ENCODE results near the gene BCL6. TPM values are rescaled to one million over a fixed set of nuclear protein-coding genes. Genes with fewer than 3 reads are reported as not detected.

The BCL6 gene
- total and polyA plus RNA-seq, 9 of the 15 experiments (the other 6 are each of a cell fraction or from before 2014, with no cell fraction given) = 0.08 to 3.5 (median 1.6) TPM

GRCh38 chr3:187742351-187743171, 2.7 kb downstream of the BCL6 start:
- DNase-seq (ENCODE audit: extremely low read depth in 1 of 4, low spot score in 3 of 4) = peak in 2 of 4 experiments; percentile 17 to 32
- Histone ChIP-seq H3K4me2 (ENCODE audit: insufficient read depth, low read length) (peak overlapping the region; percentile 52), H3K9me1 (ENCODE audit: control insufficient read depth, insufficient read depth, low read length) (no peaks in the 10 kb centered on the region), H3K36me3 (ENCODE audit: control insufficient read depth, insufficient read depth, low read length) (no peaks in the 10 kb centered on the region), H3K9me3 (replicated peaks; ENCODE audit: control insufficient read depth, insufficient read depth, low read depth, low read length) (no peaks in the 10 kb centered on the region), H2AFZ (ENCODE audit: low read depth, low read length) (peak overlapping the region; percentile 43), H3K27me3 (ENCODE audit: control insufficient read depth in 2 of 2, insufficient read depth in 2 of 2, low read length in 2 of 2) (peaks cover 0 to 8% of the 10 kb centered on the region in 2 experiments; a peak in 1 of 5 replicates), H3K27ac (ENCODE audit: extremely low read depth, low read depth, low read length) (peak overlapping the region; percentile 95), H3K4me1 (replicated peaks in 1 of 2; ENCODE audit: control insufficient read depth in 2 of 2, insufficient read depth in 2 of 2, low read length in 2 of 2) (peaks cover 42 to 46% of the 10 kb centered on the region in 2 experiments), H4K20me1 (replicated peaks; ENCODE audit: control insufficient read depth, insufficient read depth, low read length) (peaks cover 16% of the 10 kb centered on the region; the same call in 1 of the 2 replicates), H3K9ac (ENCODE audit: insufficient read depth in 1 of 2, low read depth in 2 of 2, low read length in 2 of 2) (peak overlapping the region in 1 of 2 experiments; percentile 38; a peak in 2 of 4 replicates), H3K4me3 (peak overlapping the region; percentile 87), H3K79me2 (ENCODE audit: control insufficient read depth, insufficient read depth, low read length) (peaks cover 47% of the 10 kb centered on the region)
- BruUV-seq (replicated peaks) = no TSS peak
- POLR2A ChIA-PET = interaction anchor here (0.6 to 1.5 kb wide), 4 partner anchors 14 to 556 kb away, joined by 3 read pairs; no protein-coding TSS in a partner anchor
- FAIRE-seq = no peak
- no peak for ATAC-seq
- WGBS (ENCODE audit: insufficient coverage, low coverage, missing lambda C conversion rate) = 28% methylated on average over 13 of the region's 13 CpGs
- no peak for TF ChIP-seq PBX2 (CRISPR knock-in tag; IDR thresholded peaks at IDR 0.05; ENCODE audit: low read depth)
- TF ChIP-seq PBX2 (tag; conservative IDR thresholded peaks at IDR 0.05; ENCODE audit: low read depth) = peak; percentile 18; the same call in 1 of the 2 replicates
- TF ChIP-seq ATF1 (CRISPR knock-in tag; IDR thresholded peaks at IDR 0.05) = no peak
- 0 out of 2 replicates have a peak, but pooled peaks have one; percentile 10 for TF ChIP-seq ATF1 (tag; IDR thresholded peaks at IDR 0.05)
- TF ChIP-seq KDM5B (IDR thresholded peaks at IDR 0.05; ENCODE audit: insufficient replicate concordance, low read depth, low read length) = peak; percentile 34
- no peak for TF ChIP-seq SMARCA5 (IDR thresholded peaks at IDR 0.05)
- TF ChIP-seq, protein P1, sequence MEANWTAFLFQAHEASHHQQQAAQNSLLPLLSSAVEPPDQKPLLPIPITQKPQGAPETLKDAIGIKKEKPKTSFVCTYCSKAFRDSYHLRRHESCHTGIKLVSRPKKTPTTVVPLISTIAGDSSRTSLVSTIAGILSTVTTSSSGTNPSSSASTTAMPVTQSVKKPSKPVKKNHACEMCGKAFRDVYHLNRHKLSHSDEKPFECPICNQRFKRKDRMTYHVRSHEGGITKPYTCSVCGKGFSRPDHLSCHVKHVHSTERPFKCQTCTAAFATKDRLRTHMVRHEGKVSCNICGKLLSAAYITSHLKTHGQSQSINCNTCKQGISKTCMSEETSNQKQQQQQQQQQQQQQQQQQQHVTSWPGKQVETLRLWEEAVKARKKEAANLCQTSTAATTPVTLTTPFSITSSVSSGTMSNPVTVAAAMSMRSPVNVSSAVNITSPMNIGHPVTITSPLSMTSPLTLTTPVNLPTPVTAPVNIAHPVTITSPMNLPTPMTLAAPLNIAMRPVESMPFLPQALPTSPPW (CRISPR knock-in tag; IDR thresholded peaks at IDR 0.05) = 0 out of 2 replicates have a peak, but pooled peaks have one; percentile 28
- in situ Hi-C loops (cut with MboI) (loop anchor here (5.0 to 25.0 kb wide), 2 partner anchors 1210 to 1395 kb away; no protein-coding TSS in a partner anchor), intact Hi-C loops (cut with micrococcal nuclease) (loop anchor here (5.0 to 10.0 kb wide), 5 partner anchors 172 to 1002 kb away; no protein-coding TSS in a partner anchor)
- CTCF ChIA-PET (ENCODE audit: low intra/inter-chr PET ratio) = interaction anchor here (0.5 to 5.4 kb wide), 4 partner anchors 323 to 1405 kb away, joined by 3 to 39 read pairs (median 4); no protein-coding TSS in a partner anchor
